RWPE2 (cell line): Measurements from ENCODE around the gene RALGAPA2.

Experiments
- ATAC-seq: fragments of 200-7000 bp; cut with Tn5 transposase; 3 replicates; pipeline ENCODE4 v1.9.1; 2021; ENCODE audit warnings: low read depth
- DNase-seq: peaks from one replicate; pipeline ENCODE4 v3.0.0-alpha.2; 2020; ENCODE audit warnings: low spot score
- H3K27ac ChIP-seq: fragments of 450-650 bp; 2 replicates; pipeline ENCODE4 v1.5.1; 2017; ENCODE audit warnings: mild to moderate bottlenecking; ENCODE audit not compliant: poor library complexity, severe bottlenecking
- H3K27me3 ChIP-seq: fragments of 250-450 bp; sonication (Bioruptor Pico); 2 replicates; pipeline ENCODE4 v1.5.1; 2021; ENCODE audit warnings: mild to moderate bottlenecking, moderate library complexity; ENCODE audit not compliant: insufficient read depth, poor library complexity, severe bottlenecking
- H3K36me3 ChIP-seq: fragments of 250-450 bp; sonication (Bioruptor Pico); 2 replicates; pipeline ENCODE4 v1.5.1; 2020; ENCODE audit warnings: low read depth, mild to moderate bottlenecking, moderate library complexity
- H3K4me1 ChIP-seq: fragments of 250-450 bp; sonication (Bioruptor Pico); 2 replicates; pipeline ENCODE4 v1.5.1; 2021; ENCODE audit warnings: mild to moderate bottlenecking, moderate library complexity; ENCODE audit not compliant: insufficient read depth, poor library complexity, severe bottlenecking
- H3K4me3 ChIP-seq: fragments of 250-450 bp; sonication (Bioruptor Pico); 2 replicates; pipeline ENCODE4 v1.5.1; 2021; ENCODE audit warnings: mild to moderate bottlenecking, moderate library complexity; ENCODE audit not compliant: severe bottlenecking
- H3K9me3 ChIP-seq: fragments of 250-450 bp; sonication (Bioruptor Pico); 2 replicates; pipeline ENCODE4 v1.5.1; 2021; ENCODE audit warnings: mild to moderate bottlenecking, moderate library complexity; ENCODE audit not compliant: severe bottlenecking
- CTCF ChIP-seq: fragments of 450-650 bp; IDR thresholded peaks from one replicate; pipeline ENCODE4 v1.5.1; 2017; ENCODE audit warnings: mild to moderate bottlenecking, moderate library complexity; ENCODE audit not compliant: poor library complexity, severe bottlenecking

RALGAPA2 gene

GRCh38 chr20:20456741-20457140 is 255.7 kb downstream of the RALGAPA2 start:
- no peaks in the 10 kb centered on the region for H3K4me1 ChIP-seq
- no peaks in the 10 kb centered on the region for H3K9me3 ChIP-seq
- no peaks in the 10 kb centered on the region for H3K27me3 ChIP-seq
- no peaks in the 10 kb centered on the region for H3K36me3 ChIP-seq
- TF ChIP-seq CTCF, result no peak
- H3K4me3 ChIP-seq, result no peak overlapping the region
- no peak overlapping the region for H3K27ac ChIP-seq
- ATAC-seq (no peak), DNase-seq (no peak)

GRCh38 chr20:20455926-20456325 is 256.5 kb downstream of the RALGAPA2 start:
- no peak for DNase-seq
- ATAC-seq, result no peak
- no peaks in the 10 kb centered on the region for H3K36me3 ChIP-seq
- H3K9me3 ChIP-seq, result no peaks in the 10 kb centered on the region
- TF ChIP-seq CTCF, result no peak
- H3K27me3 ChIP-seq, result no peaks in the 10 kb centered on the region
- H3K27ac ChIP-seq, result no peak overlapping the region
- no peak overlapping the region for H3K4me3 ChIP-seq
- no peaks in the 10 kb centered on the region for H3K4me1 ChIP-seq

GRCh38 chr20:20454850-20455627 is 257.4 kb downstream of the RALGAPA2 start:
- no peak for TF ChIP-seq CTCF
- Histone ChIP-seq H3K9me3 (no peaks in the 10 kb centered on the region), H3K27me3 (no peaks in the 10 kb centered on the region), H3K36me3 (no peaks in the 10 kb centered on the region), H3K4me1 (no peaks in the 10 kb centered on the region), H3K27ac (no peak overlapping the region), H3K4me3 (no peak overlapping the region)
- DNase-seq (no peak), ATAC-seq (no peak)

GRCh38 chr20:20454367-20454766 is 258.1 kb downstream of the RALGAPA2 start:
- Histone ChIP-seq H3K27ac (no peak overlapping the region), H3K36me3 (no peaks in the 10 kb centered on the region), H3K9me3 (no peaks in the 10 kb centered on the region), H3K27me3 (no peaks in the 10 kb centered on the region), H3K4me1 (no peaks in the 10 kb centered on the region), H3K4me3 (no peak overlapping the region)
- DNase-seq (no peak), ATAC-seq (no peak)
- TF ChIP-seq CTCF, result no peak

GRCh38 chr20:20452254-20452676 is 260.2 kb downstream of the RALGAPA2 start:
- Histone ChIP-seq H3K4me1 (no peaks in the 10 kb centered on the region), H3K9me3 (no peaks in the 10 kb centered on the region), H3K36me3 (no peaks in the 10 kb centered on the region), H3K27ac (no peak overlapping the region), H3K4me3 (no peak overlapping the region), H3K27me3 (no peaks in the 10 kb centered on the region)
- peak; percentile 89 for ATAC-seq
- DNase-seq, result no peak
- no peak for TF ChIP-seq CTCF
